ENCODE results near the gene ZNF311. TPM values are rescaled to one million over a fixed set of nuclear protein-coding genes. Genes with fewer than 3 reads are reported as not detected.
"Not testable (repeated sequence)": the region's sequence is repeated elsewhere in the genome, so short reads cannot be mapped to it uniquely, and the experiment has no call there.

The ZNF311 gene
- total and polyA plus RNA-seq, 9 donors: 1.5 to 2.7 (median 2.3) TPM

- peaks cover 5% of the 10 kb centered on the region for H3K4me1 ChIP-seq (ENCODE audit: control insufficient read depth, insufficient read depth, low read length)
- no peaks in the 10 kb centered on the region for H3K9me3 ChIP-seq (replicated peaks; ENCODE audit: control insufficient read depth, low read depth, low read length)
- no peak for DNase-seq
- H3K36me3 ChIP-seq (ENCODE audit: control insufficient read depth, insufficient read depth, low read length): no peaks in the 10 kb centered on the region
- H3K4me3 ChIP-seq (ENCODE audit: low read length): peak overlapping the region; percentile 0
- no peak overlapping the region for H3K27ac ChIP-seq (ENCODE audit: low read length)
- H3K27me3 ChIP-seq (ENCODE audit: control insufficient read depth, insufficient read depth, low read length): peaks cover 7% of the 10 kb centered on the region
- 29% methylated on average over 46 of the region's 51 CpGs for WGBS (ENCODE audit: insufficient coverage)
Observed at GRCh38 chr6:28977341-28978132, 27.6 kb downstream of the ZNF311 start.

- Histone ChIP-seq H3K27me3 (ENCODE audit: control insufficient read depth, insufficient read depth, low read length) (peaks cover 7% of the 10 kb centered on the region), H3K36me3 (ENCODE audit: control insufficient read depth, insufficient read depth, low read length) (no peaks in the 10 kb centered on the region), H3K4me3 (ENCODE audit: low read length) (no peak overlapping the region), H3K4me1 (ENCODE audit: control insufficient read depth, insufficient read depth, low read length) (peaks cover 5% of the 10 kb centered on the region), H3K27ac (ENCODE audit: low read length) (no peak overlapping the region), H3K9me3 (replicated peaks; ENCODE audit: control insufficient read depth, low read depth, low read length) (no peaks in the 10 kb centered on the region)
- WGBS (ENCODE audit: insufficient coverage): no CpG with 5 or more reads among the region's 3 CpGs
- no peak for DNase-seq
Observed at GRCh38 chr6:28976677-28977076, 28.4 kb downstream of the ZNF311 start.

GRCh38 chr6:28974505-28974904 lies 30.6 kb downstream of the ZNF311 start:
- DNase-seq: no peak
- Histone ChIP-seq H3K4me1 (ENCODE audit: control insufficient read depth, insufficient read depth, low read length) (no peaks in the 10 kb centered on the region), H3K36me3 (ENCODE audit: control insufficient read depth, insufficient read depth, low read length) (no peaks in the 10 kb centered on the region), H3K27ac (ENCODE audit: low read length) (no peak overlapping the region), H3K9me3 (replicated peaks; ENCODE audit: control insufficient read depth, low read depth, low read length) (no peaks in the 10 kb centered on the region), H3K27me3 (ENCODE audit: control insufficient read depth, insufficient read depth, low read length) (peaks cover 7% of the 10 kb centered on the region), H3K4me3 (ENCODE audit: low read length) (no peak overlapping the region)
- WGBS (ENCODE audit: insufficient coverage): no CpG with 5 or more reads among the region's 1 CpG

GRCh38 chr6:28970056-28970455 lies 35.1 kb downstream of the ZNF311 start:
- not testable (repeated sequence) for H3K27ac ChIP-seq (ENCODE audit: low read length); H3K27me3 ChIP-seq (ENCODE audit: control insufficient read depth, insufficient read depth, low read length); H3K9me3 ChIP-seq (replicated peaks; ENCODE audit: control insufficient read depth, low read depth, low read length); DNase-seq; H3K4me3 ChIP-seq (ENCODE audit: low read length); H3K36me3 ChIP-seq (ENCODE audit: control insufficient read depth, insufficient read depth, low read length); H3K4me1 ChIP-seq (ENCODE audit: control insufficient read depth, insufficient read depth, low read length)
- WGBS (ENCODE audit: insufficient coverage): 88% methylated on average over 21 of the region's 21 CpGs

GRCh38 chr6:28969129-28969528 lies 36.0 kb downstream of the ZNF311 start:
- Histone ChIP-seq H3K27ac (ENCODE audit: low read length) (no peak overlapping the region), H3K27me3 (ENCODE audit: control insufficient read depth, insufficient read depth, low read length) (no peaks in the 10 kb centered on the region), H3K9me3 (replicated peaks; ENCODE audit: control insufficient read depth, low read depth, low read length) (no peaks in the 10 kb centered on the region), H3K36me3 (ENCODE audit: control insufficient read depth, insufficient read depth, low read length) (no peaks in the 10 kb centered on the region), H3K4me1 (ENCODE audit: control insufficient read depth, insufficient read depth, low read length) (no peaks in the 10 kb centered on the region), H3K4me3 (ENCODE audit: low read length) (no peak overlapping the region)
- WGBS (ENCODE audit: insufficient coverage): 63% methylated on average over 15 of the region's 15 CpGs
- DNase-seq: no peak

- WGBS (ENCODE audit: insufficient coverage): 88% methylated on average over 3 of the region's 4 CpGs
- H3K4me3 ChIP-seq (ENCODE audit: low read length): no peak overlapping the region
Observed at GRCh38 chr6:28968476-28968875, 36.6 kb downstream of the ZNF311 start.

GRCh38 chr6:28965706-28966105 lies 39.4 kb downstream of the ZNF311 start:
- Histone ChIP-seq H3K4me3 (ENCODE audit: low read length) (no peak overlapping the region), H3K36me3 (ENCODE audit: control insufficient read depth, insufficient read depth, low read length) (no peaks in the 10 kb centered on the region), H3K27ac (ENCODE audit: low read length) (no peak overlapping the region), H3K27me3 (ENCODE audit: control insufficient read depth, insufficient read depth, low read length) (no peaks in the 10 kb centered on the region), H3K4me1 (ENCODE audit: control insufficient read depth, insufficient read depth, low read length) (no peaks in the 10 kb centered on the region), H3K9me3 (replicated peaks; ENCODE audit: control insufficient read depth, low read depth, low read length) (no peaks in the 10 kb centered on the region)
- no CpG with 5 or more reads among the region's 2 CpGs for WGBS (ENCODE audit: insufficient coverage)
- DNase-seq: no peak

More at GRCh38 chr6:28968476-28968875, 36.6 kb downstream of the ZNF311 start:
- DNase-seq: no peak
- Histone ChIP-seq H3K9me3 (replicated peaks; ENCODE audit: control insufficient read depth, low read depth, low read length) (no peaks in the 10 kb centered on the region), H3K27ac (ENCODE audit: low read length) (no peak overlapping the region), H3K4me1 (ENCODE audit: control insufficient read depth, insufficient read depth, low read length) (no peaks in the 10 kb centered on the region), H3K36me3 (ENCODE audit: control insufficient read depth, insufficient read depth, low read length) (no peaks in the 10 kb centered on the region), H3K27me3 (ENCODE audit: control insufficient read depth, insufficient read depth, low read length) (no peaks in the 10 kb centered on the region)

- no peaks in the 10 kb centered on the region for H3K4me1 ChIP-seq (ENCODE audit: control insufficient read depth, insufficient read depth, low read length)
- DNase-seq: no peak
- H3K27ac ChIP-seq (ENCODE audit: low read length): no peak overlapping the region
- H3K27me3 ChIP-seq (ENCODE audit: control insufficient read depth, insufficient read depth, low read length): no peaks in the 10 kb centered on the region
- H3K9me3 ChIP-seq (replicated peaks; ENCODE audit: control insufficient read depth, low read depth, low read length): no peaks in the 10 kb centered on the region
- no peak overlapping the region for H3K4me3 ChIP-seq (ENCODE audit: low read length)
- no peaks in the 10 kb centered on the region for H3K36me3 ChIP-seq (ENCODE audit: control insufficient read depth, insufficient read depth, low read length)
- 79% methylated on average over 2 of the region's 4 CpGs for WGBS (ENCODE audit: insufficient coverage)
Observed at GRCh38 chr6:28960846-28961500, 44.1 kb downstream of the ZNF311 start.

- H3K9me3 ChIP-seq (replicated peaks; ENCODE audit: control insufficient read depth, low read depth, low read length); H3K27ac ChIP-seq (ENCODE audit: low read length); H3K4me1 ChIP-seq (ENCODE audit: control insufficient read depth, insufficient read depth, low read length); H3K36me3 ChIP-seq (ENCODE audit: control insufficient read depth, insufficient read depth, low read length); H3K4me3 ChIP-seq (ENCODE audit: low read length); DNase-seq: not testable (repeated sequence)
- peaks cover 12% of the 10 kb centered on the region for H3K27me3 ChIP-seq (ENCODE audit: control insufficient read depth, insufficient read depth, low read length)
- 74% methylated on average over 6 of the region's 13 CpGs for WGBS (ENCODE audit: insufficient coverage)
Observed at GRCh38 chr6:28958561-28959243, 46.4 kb downstream of the ZNF311 start.

- peaks cover 16% of the 10 kb centered on the region for H3K27me3 ChIP-seq (ENCODE audit: control insufficient read depth, insufficient read depth, low read length)
- not testable (repeated sequence) for H3K36me3 ChIP-seq (ENCODE audit: control insufficient read depth, insufficient read depth, low read length)
Observed at GRCh38 chr6:28957795-28958314, 47.3 kb downstream of the ZNF311 start.

More at GRCh38 chr6:28957795-28958314, 47.3 kb downstream of the ZNF311 start:
- H3K9me3 ChIP-seq (replicated peaks; ENCODE audit: control insufficient read depth, low read depth, low read length); H3K4me1 ChIP-seq (ENCODE audit: control insufficient read depth, insufficient read depth, low read length); DNase-seq; H3K27ac ChIP-seq (ENCODE audit: low read length); H3K4me3 ChIP-seq (ENCODE audit: low read length): not testable (repeated sequence)
- 92% methylated on average over 19 of the region's 24 CpGs for WGBS (ENCODE audit: insufficient coverage)

Data from muscle of leg (tissue), 11 donors.